ENCODE data around the gene CNMD.

DNA sequence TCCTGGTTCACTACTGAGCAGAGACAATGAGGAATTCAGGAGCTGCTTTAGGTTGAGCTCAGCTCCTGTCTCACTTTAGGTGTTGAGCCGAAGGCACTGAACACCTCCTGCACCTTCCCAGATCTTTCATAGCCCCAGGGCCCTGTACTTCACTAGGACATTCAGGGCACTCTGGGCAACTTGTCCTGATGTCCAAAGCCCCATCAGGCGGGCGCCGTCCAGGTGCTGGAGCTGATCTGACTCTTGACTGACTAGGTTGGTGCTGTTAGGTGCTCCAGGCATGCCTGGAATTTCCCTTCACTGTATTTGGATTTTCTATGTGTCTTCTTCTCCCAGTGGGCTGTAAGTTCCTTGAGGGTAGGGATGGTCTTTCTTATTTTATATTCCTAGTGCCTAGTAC lies 48.4 kb upstream of the CNMD start:
- TF ChIP-seq, protein P1, sequence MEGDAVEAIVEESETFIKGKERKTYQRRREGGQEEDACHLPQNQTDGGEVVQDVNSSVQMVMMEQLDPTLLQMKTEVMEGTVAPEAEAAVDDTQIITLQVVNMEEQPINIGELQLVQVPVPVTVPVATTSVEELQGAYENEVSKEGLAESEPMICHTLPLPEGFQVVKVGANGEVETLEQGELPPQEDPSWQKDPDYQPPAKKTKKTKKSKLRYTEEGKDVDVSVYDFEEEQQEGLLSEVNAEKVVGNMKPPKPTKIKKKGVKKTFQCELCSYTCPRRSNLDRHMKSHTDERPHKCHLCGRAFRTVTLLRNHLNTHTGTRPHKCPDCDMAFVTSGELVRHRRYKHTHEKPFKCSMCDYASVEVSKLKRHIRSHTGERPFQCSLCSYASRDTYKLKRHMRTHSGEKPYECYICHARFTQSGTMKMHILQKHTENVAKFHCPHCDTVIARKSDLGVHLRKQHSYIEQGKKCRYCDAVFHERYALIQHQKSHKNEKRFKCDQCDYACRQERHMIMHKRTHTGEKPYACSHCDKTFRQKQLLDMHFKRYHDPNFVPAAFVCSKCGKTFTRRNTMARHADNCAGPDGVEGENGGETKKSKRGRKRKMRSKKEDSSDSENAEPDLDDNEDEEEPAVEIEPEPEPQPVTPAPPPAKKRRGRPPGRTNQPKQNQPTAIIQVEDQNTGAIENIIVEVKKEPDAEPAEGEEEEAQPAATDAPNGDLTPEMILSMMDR (IDR thresholded peaks at IDR 0.05; ENCODE audit: borderline replicate concordance, extremely low read depth, low read length, poor library complexity, severe bottlenecking), result no peak
- no peak for TF ChIP-seq EZH2 (IDR thresholded peaks at IDR 0.05; ENCODE audit: borderline replicate concordance, low read depth, low read length, severe bottlenecking)

Measured in DND-41 (cell line).